Measurements from ENCODE around the gene ALDH1B1. TPM values are rescaled to one million over a fixed set of nuclear protein-coding genes. Genes with fewer than 3 reads are reported as not detected.

Gene ALDH1B1
- total RNA-seq, 4 donors from 2014 or later: 1.6 to 23.7 (median 7.7) TPM

- Histone ChIP-seq H3K27ac (no peak overlapping the region), H3K27me3 (peaks cover 0 to 31% (median 0%) of the 10 kb centered on the region in 4 donors), H3K9me3 (no peaks in the 10 kb centered on the region), H3K4me3 (no peak overlapping the region), H3K4me1 (no peaks in the 10 kb centered on the region), H3K36me3 (no peaks in the 10 kb centered on the region)
- no peak for TF ChIP-seq CTCF (IDR thresholded peaks at IDR 0.05)
- no peak for TF ChIP-seq POLR2A (IDR thresholded peaks at IDR 0.05)
- 65 to 66% methylated on average over 10 to 11 of the region's 11 CpGs for WGBS, 2 donors
- intact Hi-C loops (cut with DNase I): no loop called here
- DNase-seq: no peak
These were observed 52.9 kb downstream of the ALDH1B1 start for GRCh38 chr9:38445154-38446043.

- no peaks in the 10 kb centered on the region for H3K36me3 ChIP-seq
- peaks cover 0 to 21% (median 0%) of the 10 kb centered on the region in 4 donors for H3K27me3 ChIP-seq
- H3K4me3 ChIP-seq: no peak overlapping the region
- no peak for TF ChIP-seq CTCF (IDR thresholded peaks at IDR 0.05)
- intact Hi-C loops (cut with DNase I): no loop called here
- H3K9me3 ChIP-seq: peaks cover 0 to 10% (median 0%) of the 10 kb centered on the region in 3 donors
- DNase-seq: no peak
- WGBS, 2 donors: 45 to 59% methylated on average over 1 of the region's 1 CpG
- H3K27ac ChIP-seq: no peak overlapping the region
- H3K4me1 ChIP-seq: no peaks in the 10 kb centered on the region
These were observed 55.2 kb downstream of the ALDH1B1 start for GRCh38 chr9:38447703-38448102.

Other genes starting within 250 kb of the ALDH1B1 start
- gene IGFBPL1, start 31.8 kb downstream of the ALDH1B1 start, total RNA-seq: not detected
- gene ANKRD18A, start 227.9 kb downstream of the ALDH1B1 start, total RNA-seq: 1 to 10 TPM in 2 of 4 donors, under 1 TPM in 2; 0.29 to 1.9 (median 1.0) TPM